Stimulated activated CD8-positive, alpha-beta memory T cell treated with anti-CD3 and anti-CD28 coated beads, Interleukin-12 subunit alpha, Interleukin-12 subunit beta, amount 100 ng/mL, for 1 hour (primary cell): Measurements from ENCODE around the gene RAB12.
"Not testable (repeated sequence)": the region's sequence is repeated elsewhere in the genome, so short reads cannot be mapped to it uniquely, and the experiment has no call there.

Source experiments
- DNase-seq: peaks from one replicate; pipeline ENCODE4 v3.0.0-alpha.2; 2020; ENCODE audit warnings: low read depth

RAB12 gene

DNA sequence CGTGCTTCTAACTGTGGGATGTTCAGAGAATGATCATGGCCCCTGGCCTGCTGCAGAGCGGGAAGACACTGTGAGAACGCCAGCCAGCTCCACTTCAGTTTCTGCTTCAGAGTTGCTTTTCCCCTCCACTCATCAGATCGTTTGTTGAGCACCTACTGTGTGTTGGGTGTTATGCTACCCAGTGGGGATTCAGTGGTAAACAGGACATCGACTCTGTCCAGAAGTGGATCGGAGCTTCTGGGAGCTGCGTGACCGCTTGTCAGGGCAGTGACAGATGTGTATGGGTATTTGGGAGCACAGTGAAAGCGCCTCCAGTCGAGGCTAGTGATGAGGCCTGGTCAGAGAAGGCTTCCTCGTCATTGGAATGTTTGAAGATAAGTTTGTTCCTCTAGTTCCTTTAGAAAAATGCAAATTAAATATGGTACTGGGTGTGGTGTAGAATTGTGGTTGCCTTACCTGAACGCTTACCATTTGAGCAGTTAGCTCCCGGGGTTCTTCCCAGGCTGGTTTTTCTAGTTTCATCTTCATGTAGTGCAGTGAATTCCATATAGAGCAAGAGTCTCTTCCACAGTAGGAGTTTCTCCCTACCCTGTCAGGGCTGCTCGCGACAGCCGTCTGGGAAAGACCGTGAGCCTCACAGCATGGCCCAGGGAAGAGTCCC is 2.8 kb downstream of the RAB12 start:
- DNase-seq = no peak

DNA sequence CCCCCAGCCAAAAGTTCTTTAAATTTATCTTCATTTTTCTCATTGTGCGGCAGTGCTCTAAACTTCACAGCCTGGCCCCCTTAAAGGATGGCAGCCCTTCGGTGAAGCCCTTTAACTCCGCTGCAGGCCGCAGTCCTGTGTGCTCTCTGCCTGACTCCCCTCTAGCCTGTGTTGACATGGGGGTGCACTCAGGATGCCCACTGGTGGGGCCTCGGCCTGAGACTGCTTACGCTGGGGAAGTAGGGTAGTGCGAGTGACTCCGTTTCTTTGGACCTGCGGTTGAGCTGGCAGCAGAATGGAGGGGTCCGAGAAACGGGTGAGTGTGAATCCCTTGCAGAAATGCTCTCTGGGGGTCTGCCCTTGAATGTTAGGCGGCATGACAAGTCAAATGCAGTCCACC is 5.6 kb downstream of the RAB12 start:
- no peak for DNase-seq

- no peak for DNase-seq
Measured at GRCh38 chr18:8615397-8616027, 6.3 kb downstream of the RAB12 start.

GRCh38 chr18:8616028-8616401 is 6.8 kb downstream of the RAB12 start:
- DNase-seq = no peak

DNA sequence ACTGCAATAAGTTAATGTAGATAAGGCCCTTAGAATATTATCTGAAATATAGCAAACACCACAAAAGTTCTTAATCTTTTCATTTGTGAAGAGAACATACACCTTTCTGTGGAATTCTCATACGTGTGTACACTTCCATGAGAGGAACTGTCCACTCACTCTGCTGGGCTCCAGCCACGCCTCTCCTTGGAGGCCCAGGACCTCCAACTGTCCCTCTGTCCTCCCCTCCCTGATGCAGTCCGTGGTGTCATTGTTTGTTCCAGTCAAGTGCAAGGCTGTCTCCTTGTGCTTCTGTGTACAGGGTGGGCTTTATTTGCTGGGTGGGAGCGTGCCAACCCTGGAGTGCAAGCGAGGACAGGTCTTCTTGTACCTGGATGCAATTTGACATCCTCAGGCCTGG is 8.7 kb downstream of the RAB12 start:
- DNase-seq = no peak

DNA sequence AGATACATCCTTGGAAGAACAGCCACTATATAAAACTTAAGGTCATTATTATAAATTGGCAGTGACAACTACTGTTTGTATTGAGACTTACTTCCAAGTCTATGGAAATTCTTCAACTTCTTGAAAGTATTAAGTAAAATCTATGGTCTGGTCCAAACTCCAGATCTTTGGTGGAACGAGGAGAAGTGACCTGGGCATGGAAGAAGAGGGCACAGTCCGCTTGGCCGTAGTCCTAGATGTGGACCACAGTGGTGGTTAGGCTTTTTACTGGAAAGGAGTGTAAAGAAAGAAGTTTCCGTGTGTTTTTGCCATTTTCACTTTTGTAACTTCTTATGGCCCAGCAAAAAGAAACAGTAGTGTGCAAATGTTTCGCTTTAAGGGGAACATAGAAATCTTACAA is 9.8 kb downstream of the RAB12 start:
- DNase-seq = no peak

GRCh38 chr18:8619835-8620577 is 10.8 kb downstream of the RAB12 start:
- DNase-seq = no peak

DNA sequence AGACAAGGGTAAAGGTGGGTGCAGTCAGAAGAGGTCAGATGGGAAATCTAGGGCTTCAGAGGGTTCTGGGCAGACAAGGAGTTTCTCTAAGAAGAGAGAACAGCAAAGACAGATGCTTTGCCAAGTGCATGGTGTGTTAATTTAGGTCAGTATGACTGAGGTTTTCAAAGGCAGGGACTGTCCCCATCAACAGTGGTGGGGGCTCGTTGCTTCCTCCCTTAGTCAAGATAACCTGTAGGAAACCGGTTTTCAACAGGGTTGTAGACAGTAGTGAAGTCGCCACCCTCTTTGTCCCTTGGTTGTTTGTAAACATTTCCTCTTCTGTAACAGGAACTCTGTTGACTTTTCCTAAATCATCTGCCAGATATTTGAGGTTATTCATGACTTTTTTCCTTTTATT is 11.6 kb downstream of the RAB12 start:
- DNase-seq = no peak

GRCh38 chr18:8622625-8623024 is 13.4 kb downstream of the RAB12 start:
- DNase-seq = not testable (repeated sequence)

GRCh38 chr18:8623549-8624106 is 14.4 kb downstream of the RAB12 start:
- DNase-seq = no peak

- no peak for DNase-seq
Measured at GRCh38 chr18:8625461-8626092, 16.3 kb downstream of the RAB12 start.

DNA sequence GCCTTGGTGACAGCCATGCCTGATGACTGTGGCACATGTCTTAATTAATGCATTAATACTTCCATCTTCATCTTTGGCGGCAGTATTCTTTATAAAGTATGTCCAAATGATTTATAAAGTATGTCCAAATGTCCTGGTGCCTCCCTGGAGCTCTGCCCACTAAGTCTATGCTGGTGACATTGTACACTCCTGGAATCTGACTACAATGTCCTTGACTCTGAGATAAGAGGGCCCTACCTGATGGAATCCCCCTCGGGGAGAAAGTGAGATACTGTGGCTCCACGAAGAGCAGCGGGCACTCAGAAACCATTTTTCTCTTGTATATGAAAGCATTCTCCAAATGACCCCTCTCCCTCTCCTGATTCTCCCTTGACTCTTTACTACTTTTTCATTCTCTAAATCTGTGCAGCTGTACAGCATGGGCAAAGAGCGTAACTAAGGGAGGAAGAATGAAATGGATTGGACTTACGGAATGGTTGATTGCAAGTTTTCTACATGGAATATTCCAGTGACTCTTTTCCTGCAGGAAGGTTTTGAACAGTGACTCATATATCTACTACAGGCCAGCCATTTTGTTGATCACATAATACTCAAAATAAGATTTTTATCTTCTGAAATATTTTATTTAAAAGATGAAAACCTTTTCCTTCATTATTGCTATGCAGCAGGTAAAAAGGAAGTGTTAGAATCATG is 17.3 kb downstream of the RAB12 start:
- DNase-seq = no peak

- no peak for DNase-seq
Measured at GRCh38 chr18:8627107-8627472, 17.9 kb downstream of the RAB12 start.

- DNase-seq = no peak
Measured at GRCh38 chr18:8627540-8627939, 18.3 kb downstream of the RAB12 start.

GRCh38 chr18:8629602-8630001 is 20.4 kb downstream of the RAB12 start:
- no peak for DNase-seq

DNA sequence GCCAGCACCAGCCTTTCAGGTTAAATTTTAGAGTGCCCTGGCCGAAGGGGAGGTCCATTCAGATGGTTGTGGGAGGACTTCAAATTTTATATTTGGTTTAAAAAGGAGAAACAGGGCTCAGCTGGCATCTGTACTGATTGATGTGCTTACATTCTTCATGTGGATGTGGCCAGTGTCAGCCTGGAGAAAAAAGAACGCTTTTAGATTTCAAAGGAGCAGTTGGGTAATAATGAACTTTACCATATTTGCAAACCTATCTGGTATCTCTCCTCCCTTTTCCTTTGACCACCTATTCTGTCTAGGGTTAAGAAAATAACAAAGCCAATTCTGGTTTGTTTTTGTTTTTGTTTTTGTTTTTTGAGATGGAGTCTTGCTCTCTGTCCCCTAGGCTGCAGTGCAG is 21.3 kb downstream of the RAB12 start:
- no peak for DNase-seq

- no peak for DNase-seq
Measured at GRCh38 chr18:8631265-8631664, 22.0 kb downstream of the RAB12 start.

DNA sequence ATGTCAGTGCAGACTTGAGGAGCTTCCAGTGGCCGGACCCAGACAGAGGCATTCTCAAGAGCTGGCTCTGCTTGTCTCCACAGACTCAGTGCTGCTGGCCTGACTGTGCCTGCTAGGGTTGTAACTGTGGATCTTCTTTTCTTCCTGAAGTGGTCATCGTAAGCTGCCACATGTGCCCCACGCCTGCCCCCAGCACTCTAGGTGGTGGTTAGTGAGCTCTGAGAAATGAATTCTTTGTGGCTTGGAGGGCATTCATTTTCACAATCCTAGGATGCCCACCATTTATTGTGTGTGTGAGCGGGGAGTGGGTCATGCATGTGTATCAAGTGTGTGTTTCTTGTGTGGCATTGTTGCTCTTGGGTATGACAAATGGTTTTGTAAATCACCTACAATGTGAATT is 23.1 kb downstream of the RAB12 start:
- DNase-seq = no peak

DNA sequence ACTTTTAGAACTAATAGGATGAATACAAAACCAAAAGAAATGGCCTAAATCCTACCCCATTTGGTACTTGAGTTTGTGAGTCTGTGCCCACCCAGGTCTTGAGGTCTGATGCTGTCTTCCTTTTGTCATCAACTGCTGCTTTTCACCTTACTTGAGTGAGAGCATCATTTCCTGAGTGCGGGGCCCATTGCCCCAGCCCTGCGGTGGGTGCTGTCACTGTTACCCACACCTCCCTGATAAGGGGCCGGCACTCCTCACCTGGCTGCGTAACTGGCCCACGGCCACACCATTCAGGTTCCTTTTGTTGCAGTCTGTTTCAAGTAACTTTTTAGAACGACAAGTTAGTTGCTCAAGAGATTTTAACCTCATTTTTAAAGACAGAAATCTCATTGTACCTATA is 25.3 kb downstream of the RAB12 start:
- DNase-seq = no peak

GRCh38 chr18:8635087-8635486 is 25.9 kb downstream of the RAB12 start:
- DNase-seq = no peak

GRCh38 chr18:8639762-8640161 is 30.5 kb downstream of the RAB12 start:
- DNase-seq = no peak

DNA sequence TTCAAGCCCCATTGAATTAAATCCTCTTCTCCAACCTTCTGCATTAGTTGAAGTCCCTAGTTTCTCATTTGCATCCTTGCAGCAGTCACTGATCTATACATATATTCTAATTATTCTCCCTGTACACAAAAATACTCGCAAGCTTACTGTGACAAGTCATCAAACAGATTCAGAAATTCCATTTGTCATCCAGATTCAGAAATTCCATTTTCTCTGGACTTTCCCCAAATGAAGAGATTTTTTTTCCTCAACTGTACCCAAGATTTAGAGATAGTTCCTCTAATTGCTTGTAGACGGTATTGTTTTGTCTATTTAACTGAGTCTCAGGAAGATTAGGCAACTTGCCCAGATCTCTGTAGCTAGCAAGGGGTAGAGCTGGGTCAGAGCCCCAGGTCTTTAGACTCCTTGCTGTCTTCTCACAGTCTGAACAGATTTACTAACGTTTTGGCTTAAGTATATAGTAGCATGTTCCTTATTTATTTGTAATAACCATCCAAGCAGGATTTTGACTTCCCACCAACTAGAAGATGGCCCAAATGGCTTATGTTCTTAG is 34.2 kb downstream of the RAB12 start:
- DNase-seq = no peak
